Measurements from ENCODE around the gene TRAPPC3L. TPM values are rescaled to one million over a fixed set of nuclear protein-coding genes. Genes with fewer than 3 reads are reported as not detected.

The TRAPPC3L gene
- total RNA-seq, 1 experiment from 2014 or later: not detected

DNA sequence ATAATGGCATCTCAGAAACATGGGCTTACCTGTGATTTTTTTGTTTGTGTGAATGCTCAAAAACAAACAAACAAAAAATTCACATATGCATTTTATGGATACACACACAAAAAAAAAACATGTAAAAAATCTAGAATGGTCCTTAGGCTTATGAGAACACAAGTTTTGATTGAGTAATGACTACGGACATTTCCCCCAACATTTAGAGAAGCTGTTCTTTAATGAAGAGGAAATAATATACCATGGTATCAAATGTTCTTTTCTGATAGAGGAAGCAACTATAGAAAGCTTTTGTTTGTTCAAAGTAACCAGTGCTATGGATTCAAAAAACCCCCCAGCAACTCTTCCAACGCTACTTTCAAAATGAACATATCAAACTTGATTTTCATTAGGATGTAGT, 93.0 kb downstream of the TRAPPC3L start:
- Histone ChIP-seq H3K9me3 (ENCODE audit: control insufficient read depth, low read depth, low read length) (no peaks in the 10 kb centered on the region), H4K20me1 (ENCODE audit: control insufficient read depth, insufficient read depth, insufficient read length) (no peaks in the 10 kb centered on the region), H3K14ac (ENCODE audit: insufficient read depth, low read length) (no peak overlapping the region), H4K8ac (replicated peaks; ENCODE audit: insufficient read length, low read depth, low read length) (no peak overlapping the region), H3K18ac (ENCODE audit: insufficient read length, low read depth, low read length) (no peak overlapping the region), H3K4me1 (ENCODE audit: insufficient read depth, low read length) (no peaks in the 10 kb centered on the region), H4K5ac (ENCODE audit: insufficient read length, low read depth, low read length) (no peak overlapping the region), H2AK5ac (ENCODE audit: insufficient read length, low read length) (no peak overlapping the region), H2BK120ac (ENCODE audit: low read depth, low read length, poor library complexity, severe bottlenecking) (no peak overlapping the region), H4K91ac (ENCODE audit: insufficient read length, low read depth, low read length) (no peak overlapping the region), H2BK15ac (ENCODE audit: low read depth, low read length) (no peak overlapping the region), H2BK5ac (ENCODE audit: insufficient read length, low read length) (no peak overlapping the region), H3K79me1 (ENCODE audit: insufficient read depth, low read depth, low read length, poor library complexity, severe bottlenecking) (no peaks in the 10 kb centered on the region), H3K23ac (ENCODE audit: insufficient read length, low read depth, low read length) (no peak overlapping the region), H2BK12ac (ENCODE audit: insufficient read length, low read depth, low read length) (no peak overlapping the region), H3K9ac (ENCODE audit: extremely low read depth, insufficient read length, low read length) (no peak overlapping the region), H3K27ac (ENCODE audit: insufficient read length, low read depth, low read length) (no peak overlapping the region), H3K4ac (ENCODE audit: low read depth, low read length) (no peak overlapping the region), H3K79me2 (ENCODE audit: insufficient read depth, low read length) (no peaks in the 10 kb centered on the region), H2BK20ac (ENCODE audit: low read depth, low read length, poor library complexity, severe bottlenecking) (no peak overlapping the region), H2AFZ (ENCODE audit: low read length) (no peak overlapping the region), H3K56ac (ENCODE audit: insufficient read length, low read depth, low read length) (no peak overlapping the region), H3K23me2 (ENCODE audit: insufficient read length, low read depth, low read length, poor library complexity, severe bottlenecking) (no peaks in the 10 kb centered on the region), H3T11ph (ENCODE audit: low read length) (no peak overlapping the region), H3K27me3 (ENCODE audit: insufficient read depth, low read length) (no peaks in the 10 kb centered on the region), H3K4me2 (ENCODE audit: insufficient read depth, insufficient read length, low read length) (no peak overlapping the region)
- no peak overlapping the region for H3K27ac Mint-ChIP-seq
- TF ChIP-seq CTCF (conservative IDR thresholded peaks at IDR 0.05): no peak
- H3K4me3 Mint-ChIP-seq: no peak overlapping the region
- H3K36me3 Mint-ChIP-seq (ENCODE audit: insufficient read depth in 1 of 3, low read depth in 3 of 3): no peaks in the 10 kb centered on the region
- no peak for DNase-seq
- H3K9me3 Mint-ChIP-seq: no peaks in the 10 kb centered on the region
- no CpG with 5 or more reads among the region's 2 CpGs for WGBS (ENCODE audit: extremely low coverage, insufficient read length, low lambda C conversion rate)
- peaks cover 2 to 4% of the 10 kb centered on the region in 2 experiments; a peak in 2 of 4 replicates for H3K4me1 Mint-ChIP-seq
- peaks cover 1% of the 10 kb centered on the region; the same call in 1 of the 2 replicates for H3K27me3 Mint-ChIP-seq (ENCODE audit: low read depth)

All from H9 (cell line).